Endothelial cell of umbilical vein (primary cell): ENCODE results near the gene KRT17. TPM values are rescaled to one million over a fixed set of nuclear protein-coding genes. Genes with fewer than 3 reads are reported as not detected.

Experiments used
- BruUV-seq: library from RNA; stranded (reverse); fragments of 400-500 nt; replicated peaks from 2 replicates; lab custom pipeline; 2021; lab: Mats Ljungman, UMichigan
- CTCF ChIA-PET: fragments of 300-600, 350-600 bp; sonication (Branson Sonifier 250); formaldehyde crosslinking; loops from one replicate; lab custom pipeline; 2021; ENCODE audit warnings: antibody characterized with exemption, inconsistent platforms; lab: Charles Lee
- POLR2A ChIA-PET: fragments of 300-600, 350-600 bp; sonication (Branson Sonifier 250); formaldehyde crosslinking; loops from one replicate; lab custom pipeline; 2021; ENCODE audit warnings: antibody characterized with exemption, inconsistent platforms; lab: Charles Lee
- DNase-seq: peaks from one replicate; pipeline ENCODE4 v3.0.0-alpha.2; 2011; ENCODE audit warnings: low read depth, low spot score
- FAIRE-seq: peaks from 2 replicates; lab custom pipeline; 2011; peaks lifted over from hg19 to GRCh38; lab: Jason Lieb, UNC
- H2AFZ ChIP-seq: 2 replicates; pipeline ENCODE4 v1.6.0; 2012; ENCODE audit warnings: low read depth, low read length, control low read depth, inconsistent platforms
- H3K27ac ChIP-seq: 2 replicates; pipeline ENCODE4 v1.5.1; 2011; ENCODE audit warnings: low read depth, mild to moderate bottlenecking, control low read depth, low read length, moderate library complexity; ENCODE audit not compliant: insufficient read depth
- H3K27me3 ChIP-seq, 2 experiments: 2 replicates each; pipeline versions ENCODE4 v1.6.0 to v1.6.1; 2011; ENCODE audit warnings: low read length in 2 of 2, mixed read lengths in 1 of 2; ENCODE audit not compliant: control insufficient read depth in 2 of 2, insufficient read depth in 2 of 2
- H3K36me3 ChIP-seq, 2 experiments: 2 replicates in 1 of 2; 3 replicates in 1 of 2; pipeline ENCODE4 v1.5.1; 2011; ENCODE audit warnings: low read length in 2 of 2, mild to moderate bottlenecking in 1 of 2, moderate library complexity in 1 of 2; ENCODE audit not compliant: control insufficient read depth in 2 of 2, insufficient read depth in 2 of 2; ENCODE audit errors: extremely low read depth in 1 of 2
- H3K4me1 ChIP-seq: 3 replicates; pipeline ENCODE4 v1.5.1; 2011; ENCODE audit warnings: mild to moderate bottlenecking, low read length; ENCODE audit not compliant: control insufficient read depth, insufficient read depth; ENCODE audit errors: extremely low read depth
- H3K4me2 ChIP-seq: 2 replicates; pipeline ENCODE4 v1.6.1; 2011; ENCODE audit warnings: low read length, control low read depth, mixed read lengths; ENCODE audit not compliant: insufficient read depth
- H3K4me3 ChIP-seq, 3 experiments: fragments of 200-600 bp in 1 of 3; sonication (generic), shearing (Covaris generic) in 1 of 3; replicated peaks in 1 of 3; 2 replicates each; pipeline ENCODE4 v1.5.1; 2011 to 2016; ENCODE audit warnings: control low read depth in 3 of 3, low read length in 3 of 3, mild to moderate bottlenecking in 2 of 3, inconsistent platforms in 1 of 3, low read depth in 1 of 3, moderate library complexity in 1 of 3; ENCODE audit not compliant: insufficient read depth in 1 of 3
- H3K79me2 ChIP-seq: 2 replicates; pipeline ENCODE4 v1.6.0; 2012; ENCODE audit warnings: low read length, inconsistent platforms; ENCODE audit not compliant: control insufficient read depth, insufficient read depth
- H3K9ac ChIP-seq: replicated peaks from 2 replicates; pipeline ENCODE3; 2011; ENCODE audit warnings: low read length, control low read depth; ENCODE audit not compliant: insufficient read depth; ENCODE audit errors: extremely low read depth
- H3K9me1 ChIP-seq: replicated peaks from 3 replicates; pipeline ENCODE4 v1.6.0; 2011; ENCODE audit warnings: mild to moderate bottlenecking, low read length; ENCODE audit not compliant: control insufficient read depth, insufficient read depth; ENCODE audit errors: extremely low read depth
- H3K9me3 ChIP-seq: replicated peaks from 2 replicates; pipeline ENCODE4 v1.5.1; 2012; ENCODE audit warnings: low read length, inconsistent platforms; ENCODE audit not compliant: control insufficient read depth, insufficient read depth
- H4K20me1 ChIP-seq: replicated peaks from 2 replicates; pipeline ENCODE3; 2011; ENCODE audit warnings: mild to moderate bottlenecking, low read length; ENCODE audit not compliant: control insufficient read depth, insufficient read depth; ENCODE audit errors: extremely low read depth
- EZH2 ChIP-seq: IDR thresholded peaks from 2 replicates; pipeline ENCODE4 v1.6.1; 2012; ENCODE audit warnings: borderline replicate concordance, low read depth, mild to moderate bottlenecking, moderate library complexity, low read length, inconsistent platforms; ENCODE audit not compliant: severe bottlenecking
- FOS ChIP-seq: IDR thresholded peaks from 2 replicates; pipeline ENCODE4 v1.6.1; 2011; ENCODE audit warnings: mild to moderate bottlenecking, low read length, moderate library complexity, borderline replicate concordance; ENCODE audit not compliant: insufficient read depth
- GATA2 ChIP-seq: IDR thresholded peaks from 2 replicates; pipeline ENCODE4 v1.7.0; 2011; ENCODE audit warnings: low read depth, mild to moderate bottlenecking, moderate library complexity, mixed read lengths, low read length; ENCODE audit not compliant: insufficient read length, insufficient read depth
- JUN ChIP-seq: IDR thresholded peaks from 2 replicates; pipeline ENCODE4 v1.6.1; 2011; ENCODE audit warnings: borderline replicate concordance, low read depth; ENCODE audit not compliant: insufficient read length, insufficient read depth
- MYC ChIP-seq: IDR thresholded peaks from one replicate; pipeline ENCODE4 v1.6.1; 2011; ENCODE audit warnings: mild to moderate bottlenecking, low read depth, low read length
- dilution Hi-C: fragments of 300-500 bp; cut with MboI; formaldehyde crosslinking; loops from one replicate; pipeline ENCODE4 v1.15.0; 2019; ENCODE audit warnings: low sequenced_read_pairs; ENCODE audit not compliant: extremely low pct_ligation_motif_present
- intact Hi-C: fragments of 100-400 bp; cut with micrococcal nuclease; formaldehyde crosslinking; loops from one replicate; pipeline ENCODE4 v1.10.0; 2022
- polyA plus RNA-seq, 4 experiments: library from polyadenylated mRNA; depleted of rRNA in 3 of 4; stranded (reverse) in 3 of 4; unstranded in 1 of 4; fragments of >200 nt; gene quantifications; 2 replicates each; pipeline versions ENCODE4 v1.2.1 to v1.2.3, GENCODE V29; 2011 to 2012; ENCODE audit warnings: missing spikeins in 1 of 4
- total RNA-seq: library from RNA; stranded (reverse); gene quantifications from 2 replicates; pipeline ENCODE4 v1.2.3, GENCODE V29; 2021
- TF ChIP-seq, protein P1 (sequence below), 2 donors: IDR thresholded peaks; 1 replicate in 1 of 2; 2 replicates in 1 of 2; pipeline ENCODE4 v1.5.1; 2011; ENCODE audit warnings: low read length in 2 of 2, mild to moderate bottlenecking in 2 of 2, moderate library complexity in 2 of 2, control low read depth in 1 of 2, inconsistent platforms in 1 of 2, low read depth in 1 of 2; ENCODE audit not compliant: insufficient read depth in 1 of 2; ENCODE audit errors: extremely low read depth in 1 of 2
- TF ChIP-seq, protein P2 (sequence below): IDR thresholded peaks from 2 replicates; pipeline ENCODE4 v1.6.1; 2011; ENCODE audit not compliant: insufficient read depth, insufficient read length

Gene KRT17
- total and polyA plus RNA-seq, 2 donors (not counting 3 experiments of a cell fraction or from before 2014, with no cell fraction given) = 0.83 to 1.6 TPM

DNA sequence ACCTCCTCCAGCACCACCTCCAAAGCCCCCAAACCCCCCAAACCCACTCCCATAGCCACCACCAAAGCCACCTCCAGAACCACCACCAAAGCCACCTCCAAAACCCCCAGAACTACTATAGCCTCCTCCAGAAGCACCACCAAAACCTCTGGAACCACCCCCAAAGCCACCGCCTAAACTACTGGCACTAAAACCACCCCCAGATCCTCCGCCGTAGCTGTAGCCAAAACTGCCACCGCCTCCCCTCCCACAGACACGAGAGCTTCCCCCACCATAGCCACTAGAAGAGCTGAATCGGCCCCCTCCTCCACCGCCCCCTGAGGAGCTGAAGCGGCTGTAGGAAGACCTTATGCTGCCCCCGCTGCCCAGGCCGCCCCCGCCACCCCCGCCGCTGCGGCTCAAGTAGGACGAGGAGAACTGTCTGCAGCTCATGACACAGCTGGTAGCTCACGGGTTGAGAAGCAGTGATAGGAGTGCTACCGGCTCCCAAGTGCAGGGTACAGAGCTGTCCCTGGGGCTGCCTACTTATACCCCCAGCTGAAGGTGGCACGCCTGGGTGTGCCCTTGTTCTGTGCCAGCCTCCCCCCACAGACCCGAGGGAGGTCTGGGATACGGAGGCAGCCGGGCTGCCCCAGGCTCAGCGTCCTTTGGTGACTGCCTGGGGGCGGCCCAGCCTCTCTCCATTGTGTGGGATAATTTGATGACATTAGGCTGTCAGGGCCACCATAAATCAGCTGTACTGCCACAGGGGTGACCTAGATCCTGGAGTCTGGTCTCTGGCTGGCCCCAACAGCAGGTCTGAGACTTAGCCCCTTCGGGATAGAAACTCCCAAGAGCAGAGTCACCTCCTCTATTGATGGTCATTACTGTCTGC lies 52.6 kb downstream of the KRT17 start, which contains the start of gene KRT9:
Gene KRT9 (minus strand): TSS at position 499 of the 874 bp plus-strand sequence. CDS start 67 bp downstream, at position 432.
- H3K27ac ChIP-seq = no peak within 1 kb of the TSS
- ChIA-PET CTCF (interaction anchor here (0.5 to 1.5 kb wide), 4 partner anchors 8 to 96 kb away, joined by 3 to 5 read pairs (median 4); no protein-coding TSS in a partner anchor), POLR2A (no interaction called here)
- H3K4me1 ChIP-seq = no peaks in the 10 kb centered on the region
- no TSS peak for BruUV-seq
- DNase-seq (no peak), FAIRE-seq (no peak)
- H3K9ac ChIP-seq = no peak within 1 kb of the TSS
- no peaks in the 10 kb centered on the region for H4K20me1 ChIP-seq
- H3K9me1 ChIP-seq = no peaks in the 10 kb centered on the region
- intact Hi-C loops = no loop called here
- H3K36me3 ChIP-seq = no peaks in the 10 kb centered on the region
- dilution Hi-C loops = no loop called here
- H3K4me3 ChIP-seq = no peak within 1 kb of the TSS
- no peak within 1 kb of the TSS for H3K4me2 ChIP-seq
- no peaks in the 10 kb centered on the region for H3K79me2 ChIP-seq
- no peaks in the 10 kb centered on the region for H3K9me3 ChIP-seq
- TF ChIP-seq, protein P1, sequence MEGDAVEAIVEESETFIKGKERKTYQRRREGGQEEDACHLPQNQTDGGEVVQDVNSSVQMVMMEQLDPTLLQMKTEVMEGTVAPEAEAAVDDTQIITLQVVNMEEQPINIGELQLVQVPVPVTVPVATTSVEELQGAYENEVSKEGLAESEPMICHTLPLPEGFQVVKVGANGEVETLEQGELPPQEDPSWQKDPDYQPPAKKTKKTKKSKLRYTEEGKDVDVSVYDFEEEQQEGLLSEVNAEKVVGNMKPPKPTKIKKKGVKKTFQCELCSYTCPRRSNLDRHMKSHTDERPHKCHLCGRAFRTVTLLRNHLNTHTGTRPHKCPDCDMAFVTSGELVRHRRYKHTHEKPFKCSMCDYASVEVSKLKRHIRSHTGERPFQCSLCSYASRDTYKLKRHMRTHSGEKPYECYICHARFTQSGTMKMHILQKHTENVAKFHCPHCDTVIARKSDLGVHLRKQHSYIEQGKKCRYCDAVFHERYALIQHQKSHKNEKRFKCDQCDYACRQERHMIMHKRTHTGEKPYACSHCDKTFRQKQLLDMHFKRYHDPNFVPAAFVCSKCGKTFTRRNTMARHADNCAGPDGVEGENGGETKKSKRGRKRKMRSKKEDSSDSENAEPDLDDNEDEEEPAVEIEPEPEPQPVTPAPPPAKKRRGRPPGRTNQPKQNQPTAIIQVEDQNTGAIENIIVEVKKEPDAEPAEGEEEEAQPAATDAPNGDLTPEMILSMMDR (IDR thresholded peaks at IDR 0.05; ENCODE audit: extremely low read depth in 1 of 2, insufficient read depth in 1 of 2, low read depth in 1 of 2, low read length in 2 of 2) = no peak
- TF ChIP-seq, protein P2, sequence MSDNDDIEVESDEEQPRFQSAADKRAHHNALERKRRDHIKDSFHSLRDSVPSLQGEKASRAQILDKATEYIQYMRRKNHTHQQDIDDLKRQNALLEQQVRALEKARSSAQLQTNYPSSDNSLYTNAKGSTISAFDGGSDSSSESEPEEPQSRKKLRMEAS = no peak
- TF ChIP-seq EZH2 (no peak), MYC (no peak), JUN (no peak), GATA2 (no peak), FOS (no peak)
- peaks cover 0 to 17% of the 10 kb centered on the region in 2 experiments for H3K27me3 ChIP-seq
- H2AFZ ChIP-seq = no peak within 1 kb of the TSS

Other genes with a start within 250 kb of the KRT17 start
- not detected in 2 replicates for gene KRT34, start 242.3 kb downstream of the KRT17 start, total RNA-seq
- not detected in 2 replicates for gene KRT34, start 242.3 kb downstream of the KRT17 start, polyA plus RNA-seq
- not detected in 2 replicates for gene KRT31, start 227.0 kb downstream of the KRT17 start, total RNA-seq
- gene KRT31, start 227.0 kb downstream of the KRT17 start, polyA plus RNA-seq = not detected in 2 replicates
- not detected in 2 replicates for gene KRT37, start 200.0 kb downstream of the KRT17 start, total RNA-seq
- not detected in 2 replicates for gene KRT37, start 200.0 kb downstream of the KRT17 start, polyA plus RNA-seq
- gene KRT38, start 183.6 kb downstream of the KRT17 start, total RNA-seq = not detected in 2 replicates
- gene KRT38, start 183.6 kb downstream of the KRT17 start, polyA plus RNA-seq = not detected in 2 replicates
- gene KRT32, start 157.2 kb downstream of the KRT17 start, total RNA-seq = not detected in 2 replicates
- gene KRT32, start 157.2 kb downstream of the KRT17 start, polyA plus RNA-seq = not detected in 2 replicates
- not detected in 2 replicates for gene KRT35, start 143.4 kb downstream of the KRT17 start, total RNA-seq
- 0.08 TPM in 1 of 2 replicates, not detected in the other for gene KRT35, start 143.4 kb downstream of the KRT17 start, polyA plus RNA-seq
- not detected in 2 replicates for gene KRT36, start 134.7 kb downstream of the KRT17 start, total RNA-seq
- gene KRT36, start 134.7 kb downstream of the KRT17 start, polyA plus RNA-seq = 0.04 and 0.11 TPM in 2 replicates
- gene KRT13, start 119.0 kb downstream of the KRT17 start, total RNA-seq = not detected in 2 replicates
- gene KRT13, start 119.0 kb downstream of the KRT17 start, polyA plus RNA-seq = not detected in 2 replicates
- gene KRT15, start 105.7 kb downstream of the KRT17 start, total RNA-seq = 2.8 TPM in 2 replicates
- gene KRT15, start 105.7 kb downstream of the KRT17 start, polyA plus RNA-seq = 0.68 and 0.83 TPM in 2 replicates
- 14.9 and 23.3 TPM in 2 replicates for gene KRT19, start 96.3 kb downstream of the KRT17 start, total RNA-seq
- 12.9 and 20.1 TPM in 2 replicates for gene KRT19, start 96.3 kb downstream of the KRT17 start, polyA plus RNA-seq
- not detected in 2 replicates for gene KRT9, start 52.5 kb downstream of the KRT17 start, total RNA-seq
- not detected in 2 replicates for gene KRT9, start 52.5 kb downstream of the KRT17 start, polyA plus RNA-seq
- 0.18 and 0.66 TPM in 2 replicates for gene KRT14, start 37.7 kb downstream of the KRT17 start, total RNA-seq
- 0.11 and 0.12 TPM in 2 replicates for gene KRT14, start 37.7 kb downstream of the KRT17 start, polyA plus RNA-seq
- gene KRT16, start 11.8 kb downstream of the KRT17 start, total RNA-seq = not detected in 2 replicates
- gene KRT16, start 11.8 kb downstream of the KRT17 start, polyA plus RNA-seq = not detected in 2 replicates
- 814 and 839 TPM in 2 replicates for gene EIF1, start 64.3 kb upstream of the KRT17 start, total RNA-seq
- gene EIF1, start 64.3 kb upstream of the KRT17 start, polyA plus RNA-seq = 145 and 168 TPM in 2 replicates
- not detected in 2 replicates for gene GAST, start 87.8 kb upstream of the KRT17 start, total RNA-seq
- gene GAST, start 87.8 kb upstream of the KRT17 start, polyA plus RNA-seq = not detected in 2 replicates
- 0.23 and 0.24 TPM in 2 replicates for gene HAP1, start 110.1 kb upstream of the KRT17 start, total RNA-seq
- 0.07 and 0.11 TPM in 2 replicates for gene HAP1, start 110.1 kb upstream of the KRT17 start, polyA plus RNA-seq
- 170 and 171 TPM in 2 replicates for gene JUP, start 162.1 kb upstream of the KRT17 start, total RNA-seq
- gene JUP, start 162.1 kb upstream of the KRT17 start, polyA plus RNA-seq = 98.0 and 100 TPM in 2 replicates
- 37.1 and 39.2 TPM in 2 replicates for gene P3H4, start 187.4 kb upstream of the KRT17 start, total RNA-seq
- gene P3H4, start 187.4 kb upstream of the KRT17 start, polyA plus RNA-seq = 57.3 and 58.3 TPM in 2 replicates
- gene FKBP10, start 188.4 kb upstream of the KRT17 start, total RNA-seq = 163 and 168 TPM in 2 replicates
- 377 and 431 TPM in 2 replicates for gene FKBP10, start 188.4 kb upstream of the KRT17 start, polyA plus RNA-seq
- gene NT5C3B, start 211.7 kb upstream of the KRT17 start, total RNA-seq = 57.4 and 67.3 TPM in 2 replicates
- 75.5 and 92.5 TPM in 2 replicates for gene NT5C3B, start 211.7 kb upstream of the KRT17 start, polyA plus RNA-seq
- not detected in 2 replicates for gene KLHL10, start 213.2 kb upstream of the KRT17 start, total RNA-seq
- gene KLHL10, start 213.2 kb upstream of the KRT17 start, polyA plus RNA-seq = 0.10 TPM in 1 of 2 replicates, not detected in the other
- 11.0 and 12.6 TPM in 2 replicates for gene KLHL11, start 240.8 kb upstream of the KRT17 start, total RNA-seq
- gene KLHL11, start 240.8 kb upstream of the KRT17 start, polyA plus RNA-seq = 2.9 and 3.1 TPM in 2 replicates